NCI-H128 (cell line): ENCODE results near the gene GSTM4.

Experiments
- DNase-seq: peaks from one replicate; lab custom pipeline; 2025; ENCODE audit not compliant: unreplicated experiment; lab: John Stamatoyannopoulos, UW

The GSTM4 gene

GRCh38 chr1:109655615-109656519 lies at the start of gene GSTM4:
TSS of gene GSTM4 (plus strand) at chr1:109656099. CDS start at chr1:109656390, 291 bp downstream.
- DNase-seq = no peak

GRCh38 chr1:109609881-109610280 lies 46.0 kb upstream of the GSTM4 start:
- DNase-seq = no peak

GRCh38 chr1:109610609-109611307 lies 45.1 kb upstream of the GSTM4 start:
- no peak for DNase-seq

GRCh38 chr1:109611308-109611990 lies 44.5 kb upstream of the GSTM4 start:
- no peak for DNase-seq

- DNase-seq = no peak
These were observed 42.3 kb upstream of the GSTM4 start for GRCh38 chr1:109613361-109614147.

GRCh38 chr1:109615879-109616278 lies 40.0 kb upstream of the GSTM4 start:
- no peak for DNase-seq

- DNase-seq = no peak
These were observed 39.5 kb upstream of the GSTM4 start for GRCh38 chr1:109616391-109616790.

- DNase-seq = no peak
These were observed 38.6 kb upstream of the GSTM4 start for GRCh38 chr1:109617291-109617801.

GRCh38 chr1:109618661-109619575 lies 37.0 kb upstream of the GSTM4 start:
- DNase-seq = no peak

- no peak for DNase-seq
These were observed 36.1 kb upstream of the GSTM4 start, which contains the start of the genes AMPD2 and GNAT2 for GRCh38 chr1:109619576-109620400. TSS of gene AMPD2 (plus strand) at chr1:109619837. CDS start at chr1:109621176, 1,339 bp downstream. TSS of gene GNAT2 (minus strand) at chr1:109619616. CDS start at chr1:109612870, 6,746 bp downstream.

- no peak for DNase-seq
These were observed 35.5 kb upstream of the GSTM4 start for GRCh38 chr1:109620401-109620791.

GRCh38 chr1:109620841-109621286 lies 35.0 kb upstream of the GSTM4 start:
- DNase-seq = peak; percentile 79

- DNase-seq = no peak
These were observed 34.3 kb upstream of the GSTM4 start for GRCh38 chr1:109621379-109622136.

- DNase-seq = no peak
These were observed 33.6 kb upstream of the GSTM4 start for GRCh38 chr1:109622137-109622892.

- no peak for DNase-seq
These were observed 33.0 kb upstream of the GSTM4 start for GRCh38 chr1:109622895-109623294.

GRCh38 chr1:109623601-109624161 lies 32.2 kb upstream of the GSTM4 start:
- DNase-seq = no peak
